Effector CD4-positive, alpha-beta T cell (primary cell): ENCODE data around the gene CYSRT1. TPM values are rescaled to one million over a fixed set of nuclear protein-coding genes. Genes with fewer than 3 reads are reported as not detected.

Source experiments
- DNase-seq: peaks from one replicate; pipeline ENCODE4 v3.0.0-alpha.2; 2020
- total RNA-seq: gene quantifications from one replicate; lab custom pipeline; 2026; lab: John Stamatoyannopoulos, UW

Gene CYSRT1
- not detected for total RNA-seq

- no peak for DNase-seq
Observed at GRCh38 chr9:137224830-137225694, at the start of gene CYSRT1. CYSRT1 (plus strand) TSS chr9:137225174; CDS start chr9:137225622, 448 bp downstream.

- no peak for DNase-seq
Observed at GRCh38 chr9:137175345-137175961, 49.5 kb upstream of the CYSRT1 start.

GRCh38 chr9:137176302-137177182 lies 48.4 kb upstream of the CYSRT1 start:
- DNase-seq, result no peak

GRCh38 chr9:137178201-137178938 lies 46.6 kb upstream of the CYSRT1 start:
- DNase-seq, result no peak

- DNase-seq, result no peak
Observed at GRCh38 chr9:137178939-137179630, 45.9 kb upstream of the CYSRT1 start.

- no peak for DNase-seq
Observed at GRCh38 chr9:137179761-137180160, 45.2 kb upstream of the CYSRT1 start.

GRCh38 chr9:137180491-137180890 lies 44.5 kb upstream of the CYSRT1 start:
- DNase-seq, result no peak

GRCh38 chr9:137181680-137182079 lies 43.3 kb upstream of the CYSRT1 start:
- no peak for DNase-seq

- no peak for DNase-seq
Observed at GRCh38 chr9:137182836-137183235, 42.1 kb upstream of the CYSRT1 start.

GRCh38 chr9:137183980-137184595 lies 40.9 kb upstream of the CYSRT1 start:
- DNase-seq, result no peak

GRCh38 chr9:137184881-137185660 lies 39.9 kb upstream of the CYSRT1 start:
- no peak for DNase-seq

GRCh38 chr9:137185921-137186320 lies 39.1 kb upstream of the CYSRT1 start:
- no peak for DNase-seq

DNA sequence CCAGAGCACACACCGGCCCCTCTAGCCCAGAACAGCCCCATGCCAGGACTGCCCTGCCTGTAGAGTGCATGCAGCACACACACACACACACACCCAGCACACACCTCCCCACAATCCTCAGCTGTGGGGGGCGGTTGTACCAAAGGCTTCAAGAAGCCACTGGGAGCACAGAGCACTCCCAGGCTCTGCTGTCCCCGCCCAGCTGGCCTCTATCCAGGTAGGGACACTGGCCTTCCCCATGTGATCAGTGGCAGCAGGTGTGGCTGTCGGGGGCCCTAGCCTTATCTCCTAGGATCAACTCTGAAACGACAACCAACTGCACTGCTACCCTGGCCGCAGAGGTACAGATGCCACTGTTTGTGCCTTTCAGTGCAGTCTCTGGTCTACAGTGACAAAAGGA lies 38.6 kb upstream of the CYSRT1 start:
- no peak for DNase-seq

DNA sequence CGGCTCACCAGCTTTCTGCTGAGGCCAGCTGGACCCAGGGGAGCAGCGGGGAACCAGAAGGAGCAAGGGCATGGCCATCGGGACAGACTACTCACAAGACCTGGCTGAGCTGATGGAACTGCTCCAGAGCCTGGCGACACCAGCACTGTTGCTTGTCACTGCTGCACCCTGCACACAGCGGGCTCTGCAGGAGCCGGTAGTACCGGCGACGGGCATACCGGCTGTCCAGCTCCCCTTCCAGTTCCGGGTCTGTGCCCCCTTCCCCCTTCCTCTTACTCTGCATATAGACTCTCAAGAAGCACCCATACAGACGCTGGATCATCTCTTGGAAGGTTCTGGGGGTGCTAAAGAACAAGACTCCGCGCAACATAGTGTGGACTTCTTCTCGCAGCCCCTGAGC lies 37.6 kb upstream of the CYSRT1 start:
- no peak for DNase-seq

- DNase-seq, result no peak
Observed at GRCh38 chr9:137188086-137188489, 36.9 kb upstream of the CYSRT1 start.

DNA sequence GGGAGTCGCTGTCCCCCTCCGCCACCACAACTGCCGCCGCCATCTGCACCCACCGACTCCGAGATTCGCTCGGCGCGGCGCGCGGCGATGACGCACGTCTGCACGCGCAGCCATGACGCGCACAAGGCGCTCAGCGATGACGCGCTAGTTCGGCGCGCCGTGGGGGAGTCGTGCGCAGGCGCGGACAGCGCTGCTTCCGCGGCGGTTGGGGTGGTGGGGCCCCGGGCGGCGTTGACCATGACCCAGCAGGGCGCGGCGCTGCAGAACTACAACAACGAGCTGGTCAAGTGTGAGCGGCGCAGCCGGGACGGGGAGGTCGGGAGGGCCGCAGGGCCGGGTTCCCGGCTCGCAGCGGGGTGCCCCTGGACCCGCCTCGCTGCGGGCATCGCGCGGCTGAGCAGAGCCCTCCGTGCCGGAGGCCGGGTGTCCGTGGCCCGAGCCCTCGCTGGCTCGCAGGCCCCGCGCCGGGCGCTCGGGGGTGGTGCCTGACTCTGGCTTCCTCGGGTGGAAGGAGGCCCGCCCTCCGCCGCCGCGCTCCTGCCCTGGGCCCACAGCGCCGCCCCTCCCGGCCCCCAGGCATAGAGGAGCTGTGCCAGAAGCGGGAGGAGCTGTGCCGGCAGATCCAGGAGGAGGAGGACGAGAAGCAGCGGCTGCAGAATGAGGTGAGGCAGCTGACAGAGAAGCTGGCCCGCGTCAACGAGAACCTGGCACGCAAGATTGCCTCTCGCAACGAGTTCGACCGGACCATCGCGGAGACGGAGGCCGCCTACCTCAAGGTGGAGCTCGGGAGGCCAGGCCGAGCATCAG lies 36.3 kb upstream of the CYSRT1 start, which contains the start of the genes ANAPC2 and SSNA1:
TSS of gene ANAPC2 (minus strand) at position 71 of the 807 bp plus-strand sequence. CDS start at position 43, 28 bp downstream.
TSS of gene SSNA1 (plus strand) at position 187 of the 807 bp plus-strand sequence. CDS start at position 238, 51 bp downstream.
- DNase-seq, result peak; percentile 93

- no peak for DNase-seq
Observed at GRCh38 chr9:137189297-137190295, 35.4 kb upstream of the CYSRT1 start.

- DNase-seq, result no peak
Observed at GRCh38 chr9:137190315-137190856, 34.6 kb upstream of the CYSRT1 start.
